ENCODE data around the gene PTPRA. TPM values are rescaled to one million over a fixed set of nuclear protein-coding genes. Genes with fewer than 3 reads are reported as not detected.

The PTPRA gene
- total and polyA plus RNA-seq, 2 of the 4 experiments (the other 2 are of a cell fraction) = 35.0 to 50.0 TPM

DNA sequence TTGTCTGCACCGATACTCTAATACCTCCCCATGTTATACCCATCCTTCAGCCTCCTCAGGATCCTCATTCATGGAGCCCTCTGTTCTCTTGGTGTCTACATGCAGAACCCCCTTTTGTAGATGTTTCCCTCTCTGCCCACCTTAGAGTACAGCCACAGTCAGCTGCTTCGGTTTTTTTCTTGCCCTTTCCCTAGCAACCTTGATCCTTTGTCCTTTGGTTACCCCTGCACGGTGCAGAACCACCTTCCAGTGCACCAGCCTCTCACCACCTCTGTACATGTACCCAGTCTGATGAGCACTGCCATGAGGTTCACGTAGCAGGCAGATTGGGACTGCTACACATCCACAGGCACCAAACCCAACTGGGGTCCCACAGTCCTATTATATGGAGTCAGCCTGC, 25.5 kb upstream of the PTPRA start:
- Histone ChIP-seq H3K4me3 (ENCODE audit: insufficient read depth, low read depth, low read length) (no peak overlapping the region), H2AK5ac (ENCODE audit: low read depth, low read length) (no peak overlapping the region), H4K5ac (ENCODE audit: low read depth, low read length) (no peak overlapping the region), H3K18ac (ENCODE audit: low read depth, low read length) (no peak overlapping the region), H4K8ac (ENCODE audit: low read depth in 2 of 2, low read length in 2 of 2) (no peak overlapping the region), H4K91ac (ENCODE audit: insufficient read depth, low read depth, low read length) (no peak overlapping the region), H2AFZ (replicated peaks; ENCODE audit: low read length, poor library complexity) (no peak overlapping the region), H3K4ac (ENCODE audit: low read depth, low read length) (no peak overlapping the region), H3K9ac (ENCODE audit: low read depth, low read length) (no peak overlapping the region), H2BK20ac (ENCODE audit: low read depth, low read length) (no peak overlapping the region), H3K27ac (ENCODE audit: insufficient read depth, low read length) (no peak overlapping the region), H3K4me2 (ENCODE audit: low read depth, low read length) (no peak overlapping the region), H3K79me1 (ENCODE audit: low read depth in 1 of 2, low read length in 2 of 2) (peaks cover 20 to 43% of the 10 kb centered on the region in 2 experiments), H3K9me3 (ENCODE audit: control insufficient read depth, insufficient read depth, low read length) (no peaks in the 10 kb centered on the region), H3K36me3 (ENCODE audit: control insufficient read depth, insufficient read depth, low read length) (peaks cover 3% of the 10 kb centered on the region; the same call in 1 of the 2 replicates), H3K14ac (replicated peaks; ENCODE audit: low read depth, low read length) (no peak overlapping the region), H3K4me1 (ENCODE audit: control insufficient read depth, insufficient read depth, low read length) (peaks cover 3% of the 10 kb centered on the region; the same call in 1 of the 2 replicates), H3K56ac (ENCODE audit: extremely low read depth, insufficient read depth, low read length) (no peak overlapping the region), H4K20me1 (ENCODE audit: insufficient read depth, low read length) (peaks cover 4% of the 10 kb centered on the region; the same call in 1 of the 2 replicates), H2BK5ac (ENCODE audit: low read depth, low read length, poor library complexity, severe bottlenecking) (no peak overlapping the region), H3K27me3 (ENCODE audit: control insufficient read depth, insufficient read depth, low read length) (no peaks in the 10 kb centered on the region), H2BK120ac (ENCODE audit: low read depth, low read length) (no peak overlapping the region), H2BK15ac (ENCODE audit: low read depth, low read length) (no peak overlapping the region), H2AK9ac (replicated peaks; ENCODE audit: low read depth, low read length, poor library complexity) (no peak overlapping the region), H3K23ac (ENCODE audit: low read depth, low read length) (no peak overlapping the region), H3K9me1 (ENCODE audit: insufficient read depth, low read length) (no peaks in the 10 kb centered on the region; the same call in 1 of the 2 replicates)
- no TSS peak for BruUV-seq (replicated peaks)
- intact Hi-C loops (cut with micrococcal nuclease) (no loop called here), dilution Hi-C loops (cut with HindIII; ENCODE audit: low sequenced_read_pairs, unreplicated experiment) (no loop called here), in situ Hi-C loops (cut with MboI; ENCODE audit: low sequenced_read_pairs) (loop anchor here (25.0 kb wide), 1 partner anchor 336 kb away; the partner anchor contains the start of gene ZNF343)
- TF ChIP-seq RFX5 (IDR thresholded peaks at IDR 0.05; ENCODE audit: low read depth, low read length) = no peak
- no peak for TF ChIP-seq RAD21 (IDR thresholded peaks at IDR 0.05; ENCODE audit: low read length)
- TF ChIP-seq USF2 (IDR thresholded peaks at IDR 0.05; ENCODE audit: low read depth, low read length) = no peak
- TF ChIP-seq, protein P1, sequence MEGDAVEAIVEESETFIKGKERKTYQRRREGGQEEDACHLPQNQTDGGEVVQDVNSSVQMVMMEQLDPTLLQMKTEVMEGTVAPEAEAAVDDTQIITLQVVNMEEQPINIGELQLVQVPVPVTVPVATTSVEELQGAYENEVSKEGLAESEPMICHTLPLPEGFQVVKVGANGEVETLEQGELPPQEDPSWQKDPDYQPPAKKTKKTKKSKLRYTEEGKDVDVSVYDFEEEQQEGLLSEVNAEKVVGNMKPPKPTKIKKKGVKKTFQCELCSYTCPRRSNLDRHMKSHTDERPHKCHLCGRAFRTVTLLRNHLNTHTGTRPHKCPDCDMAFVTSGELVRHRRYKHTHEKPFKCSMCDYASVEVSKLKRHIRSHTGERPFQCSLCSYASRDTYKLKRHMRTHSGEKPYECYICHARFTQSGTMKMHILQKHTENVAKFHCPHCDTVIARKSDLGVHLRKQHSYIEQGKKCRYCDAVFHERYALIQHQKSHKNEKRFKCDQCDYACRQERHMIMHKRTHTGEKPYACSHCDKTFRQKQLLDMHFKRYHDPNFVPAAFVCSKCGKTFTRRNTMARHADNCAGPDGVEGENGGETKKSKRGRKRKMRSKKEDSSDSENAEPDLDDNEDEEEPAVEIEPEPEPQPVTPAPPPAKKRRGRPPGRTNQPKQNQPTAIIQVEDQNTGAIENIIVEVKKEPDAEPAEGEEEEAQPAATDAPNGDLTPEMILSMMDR (conservative IDR thresholded peaks at IDR 0.05; ENCODE audit: low read depth, low read length) = no peak
- no peak for TF ChIP-seq RCOR1 (IDR thresholded peaks at IDR 0.05; ENCODE audit: insufficient replicate concordance, low read length)
- TF ChIP-seq NFE2L2 (IDR thresholded peaks at IDR 0.05; ENCODE audit: low read depth, low read length) = no peak
- TF ChIP-seq MAZ (IDR thresholded peaks at IDR 0.05; ENCODE audit: borderline replicate concordance, low read depth, low read length) = no peak
- TF ChIP-seq ELK1 (IDR thresholded peaks at IDR 0.05; ENCODE audit: borderline replicate concordance, low read depth, low read length) = no peak
- no peak for TF ChIP-seq CHD1 (IDR thresholded peaks at IDR 0.05; ENCODE audit: low read depth, low read length)
- no peak for TF ChIP-seq CEBPB (IDR thresholded peaks at IDR 0.05; ENCODE audit: low read depth, low read length)
- no peak for TF ChIP-seq MXI1 (IDR thresholded peaks at IDR 0.05; ENCODE audit: borderline replicate concordance, low read depth, low read length)
- TF ChIP-seq MAFK (IDR thresholded peaks at IDR 0.05; ENCODE audit: low read depth, low read length) = no peak
- TF ChIP-seq POLR2A (IDR thresholded peaks at IDR 0.05; ENCODE audit: low read depth, low read length) = no peak
- TF ChIP-seq BHLHE40 (IDR thresholded peaks at IDR 0.05; ENCODE audit: low read depth, low read length) = no peak
- TF ChIP-seq SMC3 (IDR thresholded peaks at IDR 0.05; ENCODE audit: low read depth, low read length) = no peak
- no peak for TF ChIP-seq FOS (IDR thresholded peaks at IDR 0.05; ENCODE audit: low read depth, low read length)
- no peak for ATAC-seq (ENCODE audit: low read depth)
- POLR2A ChIA-PET (ENCODE audit: unreplicated experiment) = no interaction called here
- CTCF ChIA-PET = no interaction called here
- DNase-seq = no peak
- 83% methylated on average over 2 of the region's 4 CpGs; no CpG with 5 or more reads in 1 of the 2 experiments for WGBS, 2 experiments (ENCODE audit: extremely low coverage in 2 of 2, insufficient read length in 1 of 2)

All from IMR-90 (cell line).